Karpas-422 (cell line): ENCODE measurements around the gene IL3. TPM values are rescaled to one million over a fixed set of nuclear protein-coding genes. Genes with fewer than 3 reads are reported as not detected.

ENCODE experiments used
- DNase-seq: peaks from one replicate; pipeline ENCODE4 v3.0.0-alpha.2; 2015
- H2AFZ ChIP-seq: fragments of 200-600 bp; sonication (generic); 2 replicates; pipeline ENCODE4 v1.6.1; 2014; ENCODE audit warnings: antibody characterized with exemption, low read length, mixed read lengths
- H3K27ac ChIP-seq: fragments of 200-600 bp; sonication (generic); 2 replicates; pipeline ENCODE4 v1.5.1; 2014; ENCODE audit warnings: mild to moderate bottlenecking, low read length, moderate library complexity
- H3K27me3 ChIP-seq: fragments of 200-600 bp; sonication (generic); 2 replicates; pipeline ENCODE4 v1.6.1; 2014; ENCODE audit warnings: low read length, mixed read lengths
- H3K36me3 ChIP-seq: fragments of 200-600 bp; sonication (generic); 2 replicates; pipeline ENCODE4 v1.6.1; 2014; ENCODE audit warnings: low read length, mixed read lengths; ENCODE audit not compliant: insufficient read depth
- H3K4me1 ChIP-seq: fragments of 200-600 bp; sonication (generic); 2 replicates; pipeline ENCODE4 v1.6.1; 2014; ENCODE audit warnings: mild to moderate bottlenecking, low read length, mixed read lengths
- H3K4me2 ChIP-seq: fragments of 200-600 bp; sonication (generic); 2 replicates; pipeline ENCODE4 v1.6.1; 2014; ENCODE audit warnings: low read length, low read depth, mild to moderate bottlenecking; ENCODE audit not compliant: poor library complexity, severe bottlenecking
- H3K4me3 ChIP-seq: fragments of 200-600 bp; sonication (generic); 2 replicates; pipeline ENCODE4 v1.5.1; 2014; ENCODE audit warnings: mild to moderate bottlenecking, antibody characterized with exemption, low read length, mixed read lengths
- H3K79me2 ChIP-seq: fragments of 200-600 bp; sonication (generic); 2 replicates; pipeline ENCODE4 v1.6.1; 2014; ENCODE audit warnings: mild to moderate bottlenecking, low read length, mixed read lengths
- H3K9ac ChIP-seq: fragments of 200-600 bp; sonication (generic); 2 replicates; pipeline ENCODE4 v1.6.0; 2014; ENCODE audit warnings: low read length
- H3K9me2 ChIP-seq: fragments of 200-600 bp; sonication (generic), shearing (Covaris generic); replicated peaks from 2 replicates; pipeline ENCODE4 v1.6.0; 2014; ENCODE audit warnings: mild to moderate bottlenecking, low read length, moderate library complexity; ENCODE audit not compliant: insufficient read depth
- H3K9me3 ChIP-seq: fragments of 300-700, 200-600 bp; sonication (generic); 2 replicates; pipeline ENCODE4 v1.6.1; 2014; ENCODE audit warnings: low read length, mixed read lengths
- H4K20me1 ChIP-seq: fragments of 200-600 bp; sonication (generic); 2 replicates; pipeline ENCODE4 v1.6.1; 2014; ENCODE audit warnings: mild to moderate bottlenecking, antibody characterized with exemption, low read length, low read depth; ENCODE audit not compliant: insufficient read depth
- total RNA-seq: library from RNA; depleted of rRNA; stranded (reverse); fragments of >200 nt; shearing (Covaris generic); gene quantifications from 2 replicates; pipeline ENCODE4 v1.2.3, GENCODE V29; 2014; ENCODE audit warnings: low replicate concordance

Gene IL3
- total RNA-seq, 1 experiment from 2014 or later = not detected

- Histone ChIP-seq H3K79me2 (no peaks in the 10 kb centered on the region), H3K4me1 (peaks cover 11% of the 10 kb centered on the region), H4K20me1 (no peaks in the 10 kb centered on the region), H3K4me2 (no peak overlapping the region), H3K27me3 (no peaks in the 10 kb centered on the region), H3K9me3 (no peaks in the 10 kb centered on the region), H3K4me3 (no peak overlapping the region), H3K9me2 (no peaks in the 10 kb centered on the region), H3K9ac (no peak overlapping the region), H2AFZ (no peak overlapping the region), H3K36me3 (no peaks in the 10 kb centered on the region), H3K27ac (no peak overlapping the region)
- no peak for DNase-seq
Observed at GRCh38 chr5:132017316-132017715, 43.1 kb upstream of the IL3 start.

GRCh38 chr5:132017738-132018625 is 42.5 kb upstream of the IL3 start:
- no peak for DNase-seq
- Histone ChIP-seq H3K9ac (no peak overlapping the region), H3K4me2 (no peak overlapping the region), H3K27me3 (no peaks in the 10 kb centered on the region), H3K9me2 (no peaks in the 10 kb centered on the region), H3K27ac (no peak overlapping the region), H3K79me2 (no peaks in the 10 kb centered on the region), H2AFZ (no peak overlapping the region), H3K36me3 (no peaks in the 10 kb centered on the region), H4K20me1 (no peaks in the 10 kb centered on the region), H3K4me1 (peaks cover 11% of the 10 kb centered on the region), H3K4me3 (no peak overlapping the region), H3K9me3 (no peaks in the 10 kb centered on the region)

DNA sequence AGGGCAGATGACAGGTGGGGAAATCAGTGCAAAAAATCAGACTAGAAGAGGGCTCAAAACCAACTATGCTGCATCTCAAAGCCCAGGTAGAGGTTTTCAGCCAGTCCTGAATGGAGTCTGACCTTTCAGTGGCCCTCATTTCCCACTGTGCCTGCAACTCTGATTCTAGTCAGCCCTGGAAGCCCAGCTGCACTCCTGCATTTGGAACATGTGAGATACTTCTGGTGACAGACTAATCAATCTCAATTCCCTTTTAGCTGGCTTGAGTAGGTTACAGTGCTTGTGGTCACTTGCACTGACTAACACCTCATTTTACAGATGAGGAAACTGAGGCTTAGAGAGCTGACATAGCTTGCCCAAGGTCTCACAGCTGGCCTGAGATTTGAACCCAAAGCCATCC is 41.1 kb upstream of the IL3 start:
- Histone ChIP-seq H3K9ac (no peak overlapping the region), H3K4me1 (peaks cover 11% of the 10 kb centered on the region), H3K4me3 (no peak overlapping the region), H3K36me3 (no peaks in the 10 kb centered on the region), H3K27me3 (no peaks in the 10 kb centered on the region), H3K9me3 (no peaks in the 10 kb centered on the region), H4K20me1 (no peaks in the 10 kb centered on the region), H3K79me2 (no peaks in the 10 kb centered on the region), H3K9me2 (no peaks in the 10 kb centered on the region), H3K27ac (no peak overlapping the region), H2AFZ (no peak overlapping the region), H3K4me2 (no peak overlapping the region)
- DNase-seq = no peak

GRCh38 chr5:132019857-132020555 is 40.4 kb upstream of the IL3 start:
- Histone ChIP-seq H3K27me3 (no peaks in the 10 kb centered on the region), H2AFZ (peak overlapping the region; percentile 26; the same call in 1 of the 2 replicates), H3K9me3 (no peaks in the 10 kb centered on the region), H3K4me3 (no peak overlapping the region), H3K27ac (no peak overlapping the region), H3K4me2 (no peak overlapping the region), H4K20me1 (no peaks in the 10 kb centered on the region), H3K36me3 (no peaks in the 10 kb centered on the region), H3K9me2 (no peaks in the 10 kb centered on the region), H3K9ac (no peak overlapping the region), H3K79me2 (no peaks in the 10 kb centered on the region), H3K4me1 (peaks cover 11% of the 10 kb centered on the region)
- DNase-seq = no peak

GRCh38 chr5:132020568-132021339 is 39.7 kb upstream of the IL3 start:
- Histone ChIP-seq H3K4me1 (peaks cover 11% of the 10 kb centered on the region), H2AFZ (peak overlapping the region; percentile 66; the same call in 1 of the 2 replicates), H3K27ac (no peak overlapping the region), H3K36me3 (no peaks in the 10 kb centered on the region), H3K79me2 (no peaks in the 10 kb centered on the region), H3K9me3 (no peaks in the 10 kb centered on the region), H3K9ac (no peak overlapping the region), H4K20me1 (no peaks in the 10 kb centered on the region), H3K4me2 (no peak overlapping the region), H3K4me3 (no peak overlapping the region), H3K9me2 (no peaks in the 10 kb centered on the region), H3K27me3 (no peaks in the 10 kb centered on the region)
- peak; percentile 59 for DNase-seq

- Histone ChIP-seq H3K27ac (no peak overlapping the region), H3K9ac (no peak overlapping the region), H3K4me1 (peaks cover 11% of the 10 kb centered on the region), H3K79me2 (no peaks in the 10 kb centered on the region), H3K4me3 (no peak overlapping the region), H2AFZ (no peak overlapping the region), H4K20me1 (no peaks in the 10 kb centered on the region), H3K9me2 (no peaks in the 10 kb centered on the region), H3K4me2 (no peak overlapping the region), H3K27me3 (no peaks in the 10 kb centered on the region), H3K36me3 (no peaks in the 10 kb centered on the region), H3K9me3 (no peaks in the 10 kb centered on the region)
- DNase-seq = no peak
Observed at GRCh38 chr5:132021654-132022053, 38.8 kb upstream of the IL3 start.

DNA sequence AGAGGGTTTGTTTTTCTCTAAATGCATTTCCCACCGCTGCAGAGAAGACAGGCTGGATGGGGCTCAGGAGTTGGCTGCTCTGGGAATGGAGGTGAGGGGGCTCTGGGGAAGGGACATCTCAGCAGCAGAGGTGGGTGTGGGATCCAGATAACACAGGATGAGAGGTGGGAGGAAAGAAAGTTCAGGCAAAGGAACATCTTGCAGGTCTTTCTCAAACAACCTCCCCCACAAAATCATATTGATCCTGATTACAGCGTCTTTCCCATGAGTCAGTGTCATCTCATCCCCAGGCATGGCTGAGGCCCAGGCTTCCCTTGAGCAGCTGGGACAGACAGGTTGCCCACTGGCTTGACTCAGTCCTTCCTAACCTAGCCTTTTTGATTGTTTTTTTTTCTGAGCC is 37.7 kb upstream of the IL3 start:
- no peak overlapping the region for H2AFZ ChIP-seq
- H3K9me2 ChIP-seq = no peaks in the 10 kb centered on the region
- no peak overlapping the region for H3K9ac ChIP-seq
- no peaks in the 10 kb centered on the region for H3K9me3 ChIP-seq
- H3K27ac ChIP-seq = no peak overlapping the region
- H3K4me2 ChIP-seq = no peak overlapping the region
- peaks cover 11% of the 10 kb centered on the region for H3K4me1 ChIP-seq
- DNase-seq = no peak
- H4K20me1 ChIP-seq = no peaks in the 10 kb centered on the region
- H3K27me3 ChIP-seq = no peaks in the 10 kb centered on the region
- no peaks in the 10 kb centered on the region for H3K79me2 ChIP-seq
- no peak overlapping the region for H3K4me3 ChIP-seq
- H3K36me3 ChIP-seq = no peaks in the 10 kb centered on the region
